ENCODE measurements around the gene GMPPA.

Gene GMPPA

GRCh38 chr2:219465659-219466561 lies 32.8 kb upstream of the GMPPA start:
- H4K8ac ChIP-seq (ENCODE audit: low read depth, low read length): peak overlapping the region; percentile 48
- WGBS, 2 donors (ENCODE audit: extremely low coverage in 2 of 2, insufficient read length in 2 of 2, insufficient replicate concordance in 1 of 2): no CpG with 5 or more reads among the region's 47 CpGs

GRCh38 chr2:219466816-219467735 lies 31.6 kb upstream of the GMPPA start:
- Histone ChIP-seq H2BK15ac (ENCODE audit: low read length) (peak overlapping the region; percentile 67), H3K27me3 (ENCODE audit: control insufficient read depth in 3 of 3, insufficient read depth in 3 of 3, low read depth in 1 of 3, low read length in 3 of 3) (no peaks in the 10 kb centered on the region), H3K4ac (ENCODE audit: low read length) (no peak overlapping the region), H3K23ac (ENCODE audit: low read depth, low read length, poor library complexity) (peak overlapping the region; percentile 73), H3K9me3 (replicated peaks in 1 of 2; ENCODE audit: control insufficient read depth in 2 of 2, insufficient read depth in 1 of 2, low read depth in 1 of 2, low read length in 2 of 2) (no peaks in the 10 kb centered on the region), H2AK5ac (ENCODE audit: low read depth, low read length) (peak overlapping the region; percentile 10), H2AFZ (ENCODE audit: low read length) (no peak overlapping the region), H4K91ac (ENCODE audit: low read depth, low read length, poor library complexity) (no peak overlapping the region), H2BK120ac (ENCODE audit: low read depth, low read length) (no peak overlapping the region), H3K79me1 (ENCODE audit: low read depth, low read length) (peaks cover 5% of the 10 kb centered on the region), H3K9ac (ENCODE audit: low read depth, low read length, poor library complexity) (no peak overlapping the region), H3K36me3 (replicated peaks in 1 of 2; ENCODE audit: control insufficient read depth in 2 of 2, insufficient read depth in 2 of 2, low read length in 2 of 2) (no peaks in the 10 kb centered on the region), H3K18ac (ENCODE audit: low read length) (peak overlapping the region; percentile 71), H2BK12ac (ENCODE audit: low read length) (peak overlapping the region; percentile 22), H3K14ac (ENCODE audit: low read length) (peak overlapping the region; percentile 89), H2BK5ac (ENCODE audit: low read length) (no peak overlapping the region), H3K4me2 (ENCODE audit: insufficient read depth, low read length, poor library complexity, severe bottlenecking) (no peak overlapping the region), H3K27ac (replicated peaks; ENCODE audit: low read length) (no peak overlapping the region), H3K4me3 (ENCODE audit: low read length in 2 of 2) (no peak overlapping the region), H3K4me1 (ENCODE audit: control insufficient read depth in 2 of 2, insufficient read depth in 1 of 2, low read depth in 1 of 2, low read length in 2 of 2) (peaks cover 0 to 2% of the 10 kb centered on the region in 2 donors), H4K8ac (ENCODE audit: low read depth, low read length) (no peak overlapping the region)
- no peak for DNase-seq (ENCODE audit: low spot score)
- no CpG with 5 or more reads among the region's 28 CpGs for WGBS, 2 donors (ENCODE audit: extremely low coverage in 2 of 2, insufficient read length in 2 of 2, insufficient replicate concordance in 1 of 2)

More at GRCh38 chr2:219465659-219466561, 32.8 kb upstream of the GMPPA start:
- H2AK5ac ChIP-seq (ENCODE audit: low read depth, low read length): peak overlapping the region; percentile 84
- H3K23ac ChIP-seq (ENCODE audit: low read depth, low read length, poor library complexity): peak overlapping the region; percentile 93
- H2BK5ac ChIP-seq (ENCODE audit: low read length): no peak overlapping the region
- H3K4me1 ChIP-seq (ENCODE audit: control insufficient read depth in 2 of 2, insufficient read depth in 1 of 2, low read depth in 1 of 2, low read length in 2 of 2): peaks cover 4 to 7% of the 10 kb centered on the region in 2 donors
- no peak overlapping the region for H3K4ac ChIP-seq (ENCODE audit: low read length)
- H2BK120ac ChIP-seq (ENCODE audit: low read depth, low read length): no peak overlapping the region
- peaks cover 5% of the 10 kb centered on the region for H3K79me1 ChIP-seq (ENCODE audit: low read depth, low read length)
- H3K4me2 ChIP-seq (ENCODE audit: insufficient read depth, low read length, poor library complexity, severe bottlenecking): no peak overlapping the region
- H3K9ac ChIP-seq (ENCODE audit: low read depth, low read length, poor library complexity): peak overlapping the region; percentile 77
- H3K14ac ChIP-seq (ENCODE audit: low read length): peak overlapping the region; percentile 98
- H3K27me3 ChIP-seq (ENCODE audit: control insufficient read depth in 3 of 3, insufficient read depth in 3 of 3, low read depth in 1 of 3, low read length in 3 of 3): no peaks in the 10 kb centered on the region
- H2AFZ ChIP-seq (ENCODE audit: low read length): no peak overlapping the region
- H3K27ac ChIP-seq (replicated peaks; ENCODE audit: low read length): no peak overlapping the region
- no peaks in the 10 kb centered on the region for H3K9me3 ChIP-seq (replicated peaks in 1 of 2; ENCODE audit: control insufficient read depth in 2 of 2, insufficient read depth in 1 of 2, low read depth in 1 of 2, low read length in 2 of 2)
- peak overlapping the region; percentile 53 for H4K91ac ChIP-seq (ENCODE audit: low read depth, low read length, poor library complexity)
- H3K36me3 ChIP-seq (replicated peaks in 1 of 2; ENCODE audit: control insufficient read depth in 2 of 2, insufficient read depth in 2 of 2, low read length in 2 of 2): no peaks in the 10 kb centered on the region
- peak overlapping the region; percentile 71 for H3K18ac ChIP-seq (ENCODE audit: low read length)
- H2BK15ac ChIP-seq (ENCODE audit: low read length): peak overlapping the region; percentile 67
- H3K4me3 ChIP-seq (ENCODE audit: low read length in 2 of 2): peak overlapping the region in 1 of 2 donors; percentile 68
- DNase-seq (ENCODE audit: low spot score): no peak
- no peak overlapping the region for H2BK12ac ChIP-seq (ENCODE audit: low read length)

- no peak overlapping the region for H4K91ac ChIP-seq (ENCODE audit: low read depth, low read length, poor library complexity)
- no peak overlapping the region for H3K27ac ChIP-seq (replicated peaks; ENCODE audit: low read length)
- no peak overlapping the region for H3K4ac ChIP-seq (ENCODE audit: low read length)
- no peak overlapping the region for H2BK12ac ChIP-seq (ENCODE audit: low read length)
- no peak overlapping the region for H3K14ac ChIP-seq (ENCODE audit: low read length)
- H3K18ac ChIP-seq (ENCODE audit: low read length): no peak overlapping the region
- H2AFZ ChIP-seq (ENCODE audit: low read length): no peak overlapping the region
- H3K4me3 ChIP-seq (ENCODE audit: low read length in 2 of 2): no peak overlapping the region
- no peak overlapping the region for H4K8ac ChIP-seq (ENCODE audit: low read depth, low read length)
- H2BK15ac ChIP-seq (ENCODE audit: low read length): no peak overlapping the region
- peaks cover 5% of the 10 kb centered on the region for H3K79me1 ChIP-seq (ENCODE audit: low read depth, low read length)
- no peak overlapping the region for H2BK5ac ChIP-seq (ENCODE audit: low read length)
- no peaks in the 10 kb centered on the region for H3K9me3 ChIP-seq (replicated peaks in 1 of 2; ENCODE audit: control insufficient read depth in 2 of 2, insufficient read depth in 1 of 2, low read depth in 1 of 2, low read length in 2 of 2)
- H3K4me2 ChIP-seq (ENCODE audit: insufficient read depth, low read length, poor library complexity, severe bottlenecking): no peak overlapping the region
- H3K9ac ChIP-seq (ENCODE audit: low read depth, low read length, poor library complexity): no peak overlapping the region
- no peak for DNase-seq (ENCODE audit: low spot score)
- H3K23ac ChIP-seq (ENCODE audit: low read depth, low read length, poor library complexity): no peak overlapping the region
- H2AK5ac ChIP-seq (ENCODE audit: low read depth, low read length): no peak overlapping the region
- no peak overlapping the region for H2BK120ac ChIP-seq (ENCODE audit: low read depth, low read length)
- H3K4me1 ChIP-seq (ENCODE audit: control insufficient read depth in 2 of 2, insufficient read depth in 1 of 2, low read depth in 1 of 2, low read length in 2 of 2): peaks cover 0 to 2% of the 10 kb centered on the region in 2 donors
- no peaks in the 10 kb centered on the region for H3K36me3 ChIP-seq (replicated peaks in 1 of 2; ENCODE audit: control insufficient read depth in 2 of 2, insufficient read depth in 2 of 2, low read length in 2 of 2)
- H3K27me3 ChIP-seq (ENCODE audit: control insufficient read depth in 3 of 3, insufficient read depth in 3 of 3, low read depth in 1 of 3, low read length in 3 of 3): no peaks in the 10 kb centered on the region
- WGBS, 2 donors (ENCODE audit: extremely low coverage in 2 of 2, insufficient read length in 2 of 2, insufficient replicate concordance in 1 of 2): no CpG with 5 or more reads among the region's 2 CpGs
Measured at GRCh38 chr2:219467736-219468075, 31.0 kb upstream of the GMPPA start.
